HG03575 (cell line): ENCODE results near the gene ALB.
"Not testable (repeated sequence)": the region's sequence is repeated elsewhere in the genome, so short reads cannot be mapped to it uniquely, and the experiment has no call there.

Source experiments
- ATAC-seq: cut with Tn5 transposase; IDR thresholded peaks from one replicate; pipeline ENCODE4 v1.9.1; 2021; ENCODE audit not compliant: unreplicated experiment, insufficient number of reproducible peaks, low FRiP score; ENCODE audit errors: extremely low read depth

Gene ALB

DNA sequence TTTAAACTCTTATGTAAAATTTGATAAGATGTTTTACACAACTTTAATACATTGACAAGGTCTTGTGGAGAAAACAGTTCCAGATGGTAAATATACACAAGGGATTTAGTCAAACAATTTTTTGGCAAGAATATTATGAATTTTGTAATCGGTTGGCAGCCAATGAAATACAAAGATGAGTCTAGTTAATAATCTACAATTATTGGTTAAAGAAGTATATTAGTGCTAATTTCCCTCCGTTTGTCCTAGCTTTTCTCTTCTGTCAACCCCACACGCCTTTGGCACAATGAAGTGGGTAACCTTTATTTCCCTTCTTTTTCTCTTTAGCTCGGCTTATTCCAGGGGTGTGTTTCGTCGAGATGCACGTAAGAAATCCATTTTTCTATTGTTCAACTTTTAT, at the start of gene ALB:
TSS of gene ALB (plus strand) at position 246 of the 400 bp plus-strand sequence. CDS start at position 287, 41 bp downstream.
- no peak for ATAC-seq

DNA sequence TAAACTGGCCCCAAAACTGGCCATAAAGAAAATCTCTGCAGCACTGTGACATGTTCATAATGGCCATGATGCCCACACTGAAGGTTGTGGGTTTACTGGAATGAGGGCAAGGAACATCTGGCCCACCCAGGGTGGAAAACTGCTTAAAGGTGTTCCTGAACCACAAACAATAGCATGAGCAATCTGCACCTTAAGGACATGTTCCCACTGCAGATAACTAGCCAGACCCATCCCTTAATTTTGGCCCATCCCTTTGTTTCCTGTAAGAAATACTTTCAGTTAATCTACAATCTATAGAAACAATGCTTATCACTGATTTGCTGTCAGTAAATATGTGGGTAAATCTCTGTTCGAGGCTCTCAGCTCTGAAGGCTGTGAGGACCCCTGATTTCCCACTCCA, 46.9 kb upstream of the ALB start:
- not testable (repeated sequence) for ATAC-seq

DNA sequence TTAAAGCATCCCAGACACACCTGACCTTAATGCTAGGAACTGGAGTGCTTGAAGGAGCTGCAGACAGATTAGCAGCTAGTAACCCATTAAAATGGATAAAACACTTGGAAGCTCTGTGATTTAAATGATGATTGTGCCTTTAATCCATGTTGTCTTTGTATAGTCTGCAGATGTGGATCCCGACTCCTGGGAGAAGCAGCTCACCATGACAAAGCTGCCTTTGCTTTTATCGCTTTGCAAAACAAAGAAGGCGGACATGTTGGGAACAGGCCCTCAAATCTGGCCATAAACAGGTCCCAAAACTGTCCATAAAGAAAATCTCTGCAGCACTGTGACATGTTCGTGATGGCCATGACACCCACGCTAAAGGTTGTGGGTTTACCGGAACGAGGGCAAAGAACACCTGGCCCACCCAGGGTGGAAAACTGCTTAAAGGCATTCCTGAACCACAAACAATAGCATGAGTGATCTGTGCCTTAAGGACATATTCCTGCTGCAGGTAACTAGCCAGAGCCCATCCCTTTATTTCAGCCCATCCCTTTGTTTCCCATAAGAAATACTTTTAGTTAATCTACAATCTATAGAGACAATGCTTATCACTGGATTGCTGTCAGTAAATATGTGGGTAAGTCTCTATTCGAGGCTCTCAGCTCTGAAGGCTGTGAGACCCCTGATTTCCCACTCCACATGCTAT, 34.4 kb upstream of the ALB start:
- ATAC-seq, result not testable (repeated sequence)

DNA sequence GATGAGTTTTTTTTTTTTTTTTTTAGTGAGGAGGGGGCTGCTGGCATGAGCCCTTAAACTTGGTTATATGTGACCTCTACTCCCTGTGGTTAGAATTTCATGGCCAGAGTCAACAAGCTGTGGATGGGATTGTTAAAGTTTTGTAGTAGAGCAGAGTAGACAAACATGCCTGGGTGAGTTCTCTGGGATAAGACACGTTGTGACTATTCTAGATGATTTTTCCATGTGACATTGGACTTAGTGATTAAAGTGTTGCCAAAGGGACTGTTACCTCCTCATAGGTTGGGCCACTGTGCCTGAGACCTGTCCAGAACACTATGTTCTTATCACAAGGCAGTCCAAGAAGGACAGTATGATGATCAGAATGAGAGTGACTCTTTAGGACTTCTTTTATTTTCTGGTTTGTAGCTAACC, 28.8 kb upstream of the ALB start:
- ATAC-seq, result no peak

DNA sequence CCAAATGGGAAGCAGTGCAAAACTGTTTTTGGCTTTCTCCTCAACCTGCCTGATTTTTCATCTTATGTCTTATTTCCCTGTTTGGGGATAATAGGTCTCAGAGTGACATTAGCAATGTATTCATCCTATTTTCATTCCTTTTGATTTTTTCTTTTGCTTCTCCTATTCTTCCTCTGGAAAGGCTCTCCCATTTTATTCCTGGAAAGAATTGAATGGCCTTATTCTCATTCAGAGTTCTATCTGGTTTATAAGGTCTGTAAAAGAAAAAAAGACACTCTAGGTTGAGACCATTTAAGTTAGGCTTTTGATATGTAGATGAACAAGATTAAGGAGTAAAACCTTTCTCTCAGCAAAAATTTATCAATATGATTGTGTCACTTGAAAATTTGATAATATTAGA, 27.8 kb upstream of the ALB start:
- no peak for ATAC-seq

DNA sequence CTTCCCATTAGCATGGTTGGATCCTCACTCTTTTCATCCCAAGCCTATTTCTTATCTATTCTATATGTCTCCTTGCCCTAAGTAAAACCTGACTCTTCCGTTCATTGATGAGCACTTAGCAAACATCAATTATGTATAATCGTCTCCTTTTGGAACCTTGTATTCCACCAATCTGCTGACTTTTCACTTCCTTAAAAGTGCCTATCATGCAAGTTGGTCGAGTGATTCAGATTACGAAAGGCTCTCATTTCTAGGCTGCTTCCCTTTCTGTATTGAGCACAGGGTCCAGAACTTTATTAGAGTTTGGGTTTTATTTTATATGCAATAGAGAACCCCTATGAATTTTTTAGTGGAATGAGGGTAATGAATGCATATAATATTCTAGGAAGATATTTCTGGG, 27.1 kb upstream of the ALB start:
- no peak for ATAC-seq

DNA sequence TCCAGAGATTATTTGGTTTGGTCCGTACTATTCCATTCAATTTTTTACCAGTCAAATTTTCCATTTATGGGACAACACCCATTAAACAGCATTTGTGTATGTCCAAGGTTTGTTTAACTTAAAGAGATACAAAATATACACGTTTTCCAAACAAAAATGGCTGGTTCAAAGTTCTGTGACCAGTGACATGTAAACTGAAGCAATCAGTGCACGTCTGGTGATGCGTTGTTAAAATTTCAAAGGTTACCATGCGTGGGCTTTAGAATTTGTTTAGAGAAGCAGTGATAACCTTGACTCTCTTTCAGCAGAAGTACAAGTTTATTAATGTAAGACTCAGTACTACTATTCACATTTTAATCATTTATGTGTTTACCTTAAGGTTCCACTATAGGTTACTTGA, 25.2 kb upstream of the ALB start:
- no peak for ATAC-seq

DNA sequence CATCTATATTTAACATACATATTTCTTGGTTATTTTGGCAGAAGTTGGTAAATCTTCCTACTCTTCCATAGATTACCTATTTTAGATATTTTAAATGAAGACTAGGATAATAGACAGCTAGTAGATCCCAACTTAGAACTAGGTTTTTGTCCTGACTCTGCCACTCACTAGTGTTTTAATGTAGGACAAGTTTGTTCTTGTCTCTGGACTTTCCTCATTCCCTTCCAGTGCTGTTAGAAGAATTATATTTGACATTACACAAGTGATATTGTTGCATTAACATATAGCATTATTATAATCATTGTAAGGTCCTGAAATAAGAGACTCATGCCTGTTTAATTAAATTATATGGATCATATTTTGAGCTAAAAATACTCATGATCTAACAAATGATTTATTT, 24.1 kb upstream of the ALB start:
- no peak for ATAC-seq

DNA sequence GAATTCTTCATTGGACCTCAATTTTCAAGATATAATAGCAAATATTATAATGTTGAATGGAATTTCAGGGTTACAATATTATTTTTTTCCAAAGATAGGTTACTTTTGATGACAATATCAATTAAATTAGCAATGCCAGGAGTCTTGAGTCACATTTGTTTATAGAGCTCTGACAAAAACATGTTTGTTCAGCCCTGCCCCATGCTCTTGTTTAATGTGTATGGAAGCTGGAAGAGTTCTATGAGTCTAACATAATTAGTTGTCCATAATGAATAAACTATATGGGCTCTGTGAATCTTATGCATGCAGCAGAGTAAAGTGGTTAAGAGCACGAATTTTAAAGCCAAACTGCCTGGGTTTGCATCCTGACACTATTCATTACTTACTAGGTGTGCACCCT, 22.9 kb upstream of the ALB start:
- ATAC-seq, result no peak

DNA sequence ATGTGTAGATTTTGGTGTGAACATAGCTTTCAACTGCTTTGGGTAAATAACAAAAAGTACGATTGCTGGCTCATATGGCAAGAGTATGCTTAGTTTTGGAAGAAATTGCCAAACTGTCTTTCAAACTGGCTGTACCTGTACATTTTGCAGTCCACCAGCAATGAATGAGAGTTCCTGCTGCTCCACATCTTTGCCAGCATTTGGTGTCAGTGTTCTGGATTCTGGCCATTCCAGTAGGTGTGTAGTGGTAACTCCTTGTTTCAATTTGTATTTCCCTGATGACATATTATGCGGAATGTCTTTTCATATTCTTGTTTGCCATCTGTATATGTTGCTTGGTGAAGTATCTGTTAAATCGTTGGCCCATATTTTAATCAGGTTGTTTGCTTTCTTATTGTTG, 20.6 kb upstream of the ALB start:
- ATAC-seq, result no peak

DNA sequence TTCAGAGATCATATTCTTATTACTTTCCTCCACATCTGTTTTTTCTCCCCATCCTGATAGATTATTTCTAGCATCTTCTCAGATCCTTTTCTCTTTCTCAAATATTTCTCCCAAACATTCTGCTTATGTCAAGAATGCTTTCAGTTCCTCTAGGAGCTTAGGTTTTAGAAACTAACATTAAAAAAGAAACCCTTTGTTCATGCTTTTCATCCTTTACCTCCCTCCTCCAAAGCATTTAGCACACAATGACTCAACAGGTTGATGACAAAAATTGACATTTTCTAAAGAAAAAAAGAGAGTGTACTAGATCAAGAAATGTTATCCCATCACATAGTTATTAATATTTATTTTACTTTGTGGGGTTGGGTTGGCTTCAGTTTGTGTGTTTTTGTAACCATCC, 16.5 kb upstream of the ALB start:
- ATAC-seq, result no peak

DNA sequence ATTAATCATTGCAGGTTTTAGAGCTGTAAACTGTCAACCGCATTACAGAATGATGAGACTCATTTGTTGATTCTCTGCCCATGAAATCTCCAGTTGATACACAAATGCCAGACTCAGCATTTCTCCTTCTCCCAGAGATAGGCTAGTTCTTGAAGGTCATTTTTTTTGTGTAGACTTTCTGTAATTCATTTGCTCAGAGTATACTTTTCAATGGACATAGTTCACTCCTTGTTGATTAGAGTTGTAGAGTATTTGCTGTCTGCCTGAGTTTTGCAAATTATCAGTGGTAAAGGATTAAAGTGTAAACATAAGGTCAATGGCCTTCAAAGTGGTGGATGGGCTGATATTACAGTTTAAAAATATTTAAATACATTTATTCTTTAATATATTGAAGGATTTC, 15.2 kb upstream of the ALB start:
- no peak for ATAC-seq

DNA sequence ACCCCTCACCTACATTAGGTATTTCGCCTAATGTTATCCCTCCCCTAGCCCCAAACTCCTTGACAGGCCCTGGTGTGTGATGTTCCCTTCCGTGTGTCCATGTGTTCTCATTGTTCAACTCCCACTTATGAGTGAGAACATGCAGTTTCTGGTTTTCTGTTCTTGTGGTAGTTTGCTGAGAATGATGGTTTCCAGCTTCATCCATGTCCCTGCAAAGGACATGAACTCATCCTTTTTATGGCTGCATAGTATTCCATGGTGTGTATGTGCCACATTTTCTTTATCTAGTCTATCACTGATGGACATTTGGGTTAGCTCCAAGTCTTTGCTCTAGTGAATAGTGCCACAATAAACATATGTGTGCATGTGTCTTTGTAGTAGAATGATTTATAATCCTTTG, 14.4 kb upstream of the ALB start:
- ATAC-seq, result not testable (repeated sequence)

DNA sequence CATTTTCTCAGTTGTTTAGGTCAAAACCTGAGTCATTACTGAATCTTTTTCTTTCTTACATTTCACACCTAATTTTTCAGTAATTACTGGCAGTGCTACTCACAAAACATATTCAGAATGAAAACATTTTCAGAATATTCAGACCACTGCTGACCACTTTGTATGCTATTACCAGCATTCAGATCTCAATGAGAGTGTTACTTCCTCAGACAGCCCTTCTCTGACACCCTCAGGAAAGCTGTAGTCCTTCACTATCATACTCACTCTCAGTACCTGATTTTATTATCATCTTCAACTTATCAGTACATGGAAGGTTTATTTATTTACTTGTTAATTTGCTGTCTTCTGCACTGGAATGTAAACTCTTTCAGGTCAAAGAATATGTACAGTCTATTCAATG, 12.3 kb upstream of the ALB start:
- no peak for ATAC-seq

DNA sequence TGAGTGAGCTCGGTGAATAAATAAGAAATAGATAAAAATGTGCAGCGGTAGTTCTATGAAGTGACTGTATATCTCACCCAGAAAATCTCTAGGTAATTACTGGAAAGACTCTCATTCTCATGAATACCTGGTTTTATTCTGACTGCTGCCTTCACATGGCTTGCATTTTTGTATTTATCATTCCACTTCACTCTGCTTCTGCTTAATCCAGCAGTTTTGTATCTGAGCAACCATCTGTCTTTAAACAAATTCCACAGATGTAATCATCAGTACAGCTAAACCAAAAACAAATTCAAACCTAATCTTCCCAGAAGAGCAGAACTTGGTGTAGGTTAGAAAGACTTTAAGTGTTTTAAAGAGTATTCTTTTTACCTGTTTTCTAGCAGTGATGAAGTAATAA, 11.2 kb upstream of the ALB start:
- ATAC-seq, result no peak

DNA sequence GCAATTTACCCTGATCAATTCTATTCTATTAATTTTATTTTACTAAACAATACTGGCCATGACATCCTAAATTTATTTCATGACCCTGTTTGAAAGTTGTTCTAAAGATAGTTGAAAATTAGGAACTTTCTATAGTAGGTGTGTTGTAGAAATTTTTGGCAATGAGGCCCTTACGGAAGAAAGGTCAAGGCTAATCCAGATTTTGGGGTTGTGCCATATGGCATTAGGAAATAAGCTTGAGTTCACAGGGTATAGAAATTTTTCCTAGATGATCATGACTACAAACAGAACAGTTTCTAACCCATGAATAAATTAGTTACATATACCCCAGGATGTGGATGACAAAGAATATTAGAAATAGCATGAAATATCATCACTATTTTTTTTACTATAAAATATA, 7.8 kb upstream of the ALB start:
- no peak for ATAC-seq

DNA sequence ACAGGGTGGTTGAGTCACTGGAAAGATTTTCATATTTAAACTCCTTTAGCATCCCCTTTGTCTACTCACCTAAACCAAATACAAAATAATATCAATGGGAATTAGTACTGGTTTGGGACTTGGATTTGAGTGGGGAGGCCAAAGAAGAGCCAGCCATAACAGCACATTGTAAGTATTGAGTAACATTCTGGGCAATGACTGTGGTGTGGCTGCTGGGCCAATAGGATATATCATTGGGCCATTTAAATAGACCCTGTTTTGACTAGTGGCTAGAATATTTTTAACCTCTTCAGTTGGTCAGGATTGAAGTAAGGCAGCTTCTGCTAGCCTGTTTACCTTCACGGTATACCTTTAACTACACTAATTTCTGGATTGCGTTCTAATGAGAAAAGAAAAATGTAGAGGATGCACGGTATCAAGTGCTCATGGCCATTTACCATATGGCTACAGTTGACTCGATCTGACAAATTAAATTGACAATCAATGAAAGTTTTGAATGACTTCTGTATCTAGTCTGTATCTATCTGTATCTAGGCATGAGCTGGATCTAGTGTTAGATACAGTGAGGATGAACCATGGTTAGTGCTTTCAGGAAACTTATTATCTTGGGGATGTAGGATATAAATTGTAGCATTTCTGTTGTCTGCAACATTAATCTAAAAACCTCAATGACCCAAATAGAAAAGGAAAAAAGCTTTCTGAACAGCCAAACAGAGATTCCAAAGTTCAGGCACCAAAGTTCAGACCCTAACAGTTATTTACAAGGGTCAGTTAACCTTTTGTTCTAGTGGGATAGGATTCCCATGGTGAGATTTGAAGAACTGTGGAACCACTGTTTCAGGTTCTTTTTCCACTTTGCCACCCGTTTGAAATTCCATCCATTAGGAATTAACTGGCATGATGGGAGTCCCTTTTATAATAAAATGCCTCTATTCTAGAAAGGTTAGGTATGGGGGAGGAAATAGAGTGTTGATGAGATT, 6.8 kb upstream of the ALB start:
- no peak for ATAC-seq

DNA sequence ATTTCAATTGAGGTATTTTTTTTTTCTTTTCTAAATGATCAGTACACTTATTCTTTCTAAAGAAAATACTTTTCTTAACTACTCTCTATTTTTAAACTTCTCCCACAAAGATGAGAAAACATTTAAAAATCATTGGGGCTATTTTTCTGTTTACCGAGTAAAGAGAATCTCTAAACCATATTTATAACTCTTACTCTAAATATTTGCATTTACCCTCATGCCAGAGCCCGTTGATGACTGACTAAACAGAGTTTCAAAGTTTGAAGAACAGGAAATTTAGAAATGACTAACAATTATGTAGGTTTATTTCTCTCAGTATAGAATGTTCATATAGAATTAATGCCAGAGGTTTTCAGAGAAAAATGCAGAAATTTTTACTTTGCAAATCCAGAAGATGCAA, 2.7 kb upstream of the ALB start:
- no peak for ATAC-seq

DNA sequence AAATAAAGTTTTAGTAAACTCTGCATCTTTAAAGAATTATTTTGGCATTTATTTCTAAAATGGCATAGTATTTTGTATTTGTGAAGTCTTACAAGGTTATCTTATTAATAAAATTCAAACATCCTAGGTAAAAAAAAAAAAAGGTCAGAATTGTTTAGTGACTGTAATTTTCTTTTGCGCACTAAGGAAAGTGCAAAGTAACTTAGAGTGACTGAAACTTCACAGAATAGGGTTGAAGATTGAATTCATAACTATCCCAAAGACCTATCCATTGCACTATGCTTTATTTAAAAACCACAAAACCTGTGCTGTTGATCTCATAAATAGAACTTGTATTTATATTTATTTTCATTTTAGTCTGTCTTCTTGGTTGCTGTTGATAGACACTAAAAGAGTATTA, 370 bp downstream of the ALB start:
- ATAC-seq, result no peak

DNA sequence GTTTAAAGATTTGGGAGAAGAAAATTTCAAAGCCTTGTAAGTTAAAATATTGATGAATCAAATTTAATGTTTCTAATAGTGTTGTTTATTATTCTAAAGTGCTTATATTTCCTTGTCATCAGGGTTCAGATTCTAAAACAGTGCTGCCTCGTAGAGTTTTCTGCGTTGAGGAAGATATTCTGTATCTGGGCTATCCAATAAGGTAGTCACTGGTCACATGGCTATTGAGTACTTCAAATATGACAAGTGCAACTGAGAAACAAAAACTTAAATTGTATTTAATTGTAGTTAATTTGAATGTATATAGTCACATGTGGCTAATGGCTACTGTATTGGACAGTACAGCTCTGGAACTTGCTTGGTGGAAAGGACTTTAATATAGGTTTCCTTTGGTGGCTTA, 1.1 kb downstream of the ALB start:
- ATAC-seq, result no peak
